HepG2 (cell line): ENCODE results near the gene BFSP1. TPM values are rescaled to one million over a fixed set of nuclear protein-coding genes. Genes with fewer than 3 reads are reported as not detected.

ENCODE experiments used
- ATAC-seq: fragments of 200-7000 bp; cut with Tn5 transposase; 3 replicates; pipeline ENCODE4 v1.9.1; 2020; ENCODE audit warnings: mild to moderate bottlenecking, moderate library complexity
- BruUV-seq: library from RNA; stranded (reverse); fragments of 400-500 nt; replicated peaks from 2 replicates; lab custom pipeline; 2021; lab: Mats Ljungman, UMichigan
- CTCF ChIA-PET: fragments of 300-600 bp; formaldehyde crosslinking; extraction: SDS; loops from one replicate; lab custom pipeline; 2021; ENCODE audit warnings: low total read pairs, inconsistent platforms, low intra/inter-chr PET ratio; lab: Yijun Ruan, JAX
- POLR2A ChIA-PET: fragments of 350-600 bp; sonication (Branson Sonifier 250); formaldehyde crosslinking; loops from one replicate; lab custom pipeline; 2020; ENCODE audit warnings: antibody characterized with exemption, inconsistent platforms; lab: Yijun Ruan, JAX
- DNase-seq: peaks from one replicate; pipeline ENCODE4 v3.0.0-alpha.2; 2015; ENCODE audit warnings: low spot score
- FAIRE-seq: peaks from 3 replicates; lab custom pipeline; 2011; peaks lifted over from hg19 to GRCh38; lab: Jason Lieb, UNC
- H2AFZ ChIP-seq: one replicate; pipeline ENCODE4 v1.6.1; 2011; ENCODE audit warnings: low read length, inconsistent platforms
- H3K27ac ChIP-seq: fragments of 300-600 bp; 3 replicates; pipeline ENCODE4 v1.8.0; 2011; ENCODE audit warnings: mixed run types, mild to moderate bottlenecking, mixed read lengths, low read length, inconsistent platforms; ENCODE audit not compliant: insufficient read depth; ENCODE audit errors: extremely low read length
- H3K27me3 ChIP-seq, 2 experiments: fragments of 200-600 bp in 1 of 2; 2 replicates in 1 of 2; 3 replicates in 1 of 2; pipeline versions ENCODE4 v1.6.0 to v1.8.0; 2011; ENCODE audit warnings: low read length in 2 of 2, mild to moderate bottlenecking in 2 of 2, moderate library complexity in 2 of 2, inconsistent platforms in 1 of 2; ENCODE audit not compliant: insufficient read depth in 2 of 2, control insufficient read depth in 1 of 2
- H3K36me3 ChIP-seq, 2 experiments: fragments of 200-600 bp in 1 of 2; replicated peaks in 1 of 2; 2 replicates in 1 of 2; 3 replicates in 1 of 2; pipeline versions ENCODE4 v1.5.1 to v1.8.0; 2011; ENCODE audit warnings: low read length in 2 of 2, inconsistent platforms in 1 of 2; ENCODE audit not compliant: insufficient read depth in 2 of 2, control insufficient read depth in 1 of 2
- H3K4me1 ChIP-seq: 2 replicates; pipeline ENCODE4 v1.5.1; 2012; ENCODE audit warnings: low read length, inconsistent platforms; ENCODE audit not compliant: insufficient read depth
- H3K4me2 ChIP-seq: 2 replicates; pipeline ENCODE4 v1.6.0; 2011; ENCODE audit warnings: low read depth, low read length, inconsistent platforms
- H3K4me3 ChIP-seq, 3 experiments: fragments of 200-600 bp in 1 of 3; sonication (generic), shearing (Covaris generic) in 1 of 3; replicated peaks in 1 of 3; 2 replicates each; pipeline ENCODE4 v1.5.1; 2011 to 2016; ENCODE audit warnings: low read length in 3 of 3, inconsistent platforms in 2 of 3, low read depth in 2 of 3, mild to moderate bottlenecking in 2 of 3, control low read depth in 1 of 3, mixed read lengths in 1 of 3; ENCODE audit not compliant: insufficient read depth in 1 of 3
- H3K79me2 ChIP-seq: one replicate; pipeline ENCODE4 v1.6.1; 2011; ENCODE audit warnings: low read length, inconsistent platforms; ENCODE audit not compliant: insufficient read depth
- H3K9ac ChIP-seq: 2 replicates; pipeline ENCODE4 v1.6.0; 2011; ENCODE audit warnings: mild to moderate bottlenecking, low read depth, low read length, inconsistent platforms; ENCODE audit not compliant: insufficient read depth
- H3K9me3 ChIP-seq: 2 replicates; pipeline ENCODE4 v1.5.1; 2012; ENCODE audit warnings: mild to moderate bottlenecking, low read length
- H4K20me1 ChIP-seq: 2 replicates; pipeline ENCODE4 v1.6.0; 2011; ENCODE audit warnings: inconsistent platforms, mild to moderate bottlenecking, low read length, moderate library complexity; ENCODE audit not compliant: insufficient read depth
- CCAR2 ChIP-seq: fragments of 200-400 bp; formaldehyde crosslinking; optimal IDR thresholded peaks from 2 replicates; pipeline ENCODE3; 2018; ENCODE audit warnings: low read depth, mild to moderate bottlenecking, low read length, moderate library complexity
- EED ChIP-seq: sonication (generic); formaldehyde crosslinking; IDR thresholded peaks from 2 replicates; pipeline ENCODE4 v1.5.0; 2020; ENCODE audit warnings: mild to moderate bottlenecking, missing genetic modification reagents
- FOXA1 ChIP-seq, 2 experiments: fragments of 450-650 bp in 1 of 2; sonication (generic) in 1 of 2; formaldehyde crosslinking in 1 of 2; IDR thresholded peaks; 2 replicates each; pipeline versions ENCODE4 v1.4.0 to v1.6.1; 2016 to 2020; ENCODE audit warnings: missing genetic modification reagents in 1 of 2
- ISL2 ChIP-seq: sonication (generic); formaldehyde crosslinking; IDR thresholded peaks from 2 replicates; pipeline ENCODE4 v1.5.0; 2020; ENCODE audit warnings: missing genetic modification reagents
- MIER2 ChIP-seq: IDR thresholded peaks from 2 replicates; pipeline ENCODE4 v1.6.1; 2016; ENCODE audit warnings: missing biosample characterization, missing genetic modification reagents
- MIER3 ChIP-seq: IDR thresholded peaks from 2 replicates; pipeline ENCODE4 v1.6.1; 2016; ENCODE audit warnings: missing compliant biosample characterization, borderline replicate concordance
- NCOA5 ChIP-seq: sonication (generic); formaldehyde crosslinking; IDR thresholded peaks from 2 replicates; pipeline ENCODE4 v1.4.0; 2020; ENCODE audit warnings: missing genetic modification reagents
- NFKB2 ChIP-seq: sonication (generic); formaldehyde crosslinking; IDR thresholded peaks from 2 replicates; pipeline ENCODE4 v1.4.0; 2020; ENCODE audit warnings: missing genetic modification reagents, borderline replicate concordance
- NR2F6 ChIP-seq, 2 experiments: IDR thresholded peaks; 2 replicates each; pipeline ENCODE4 v1.6.1; 2016; ENCODE audit warnings: antibody characterized with exemption in 1 of 2, mild to moderate bottlenecking in 1 of 2
- POGZ ChIP-seq: sonication (generic); formaldehyde crosslinking; IDR thresholded peaks from 2 replicates; pipeline ENCODE4 v1.4.0; 2020; ENCODE audit warnings: mild to moderate bottlenecking, missing genetic modification reagents
- SKI ChIP-seq: fragments of 450-650 bp; IDR thresholded peaks from one replicate; pipeline ENCODE4 v1.6.1; 2018; ENCODE audit warnings: mild to moderate bottlenecking; ENCODE audit not compliant: partially characterized antibody
- TCF7 ChIP-seq: sonication (generic); IDR thresholded peaks from 2 replicates; pipeline ENCODE4 v1.6.1; 2016; ENCODE audit warnings: antibody characterized with exemption, low read depth
- YY1 ChIP-seq: IDR thresholded peaks from 2 replicates; pipeline ENCODE4 v1.6.1; 2011; ENCODE audit warnings: low read length, low read depth, moderate library complexity, mild to moderate bottlenecking; ENCODE audit not compliant: insufficient read depth, insufficient replicate concordance
- ZNF180 ChIP-seq: sonication (generic); formaldehyde crosslinking; IDR thresholded peaks from 2 replicates; pipeline ENCODE4 v1.4.0; 2020; ENCODE audit warnings: low read depth, missing genetic modification reagents, borderline replicate concordance
- ZNF446 ChIP-seq: sonication (generic); formaldehyde crosslinking; IDR thresholded peaks from 2 replicates; pipeline ENCODE4 v1.5.0; 2020; ENCODE audit warnings: mild to moderate bottlenecking, missing genetic modification reagents
- ZNF468 ChIP-seq: sonication (generic); formaldehyde crosslinking; IDR thresholded peaks from 2 replicates; pipeline ENCODE4 v1.8.0; 2022; ENCODE audit warnings: mild to moderate bottlenecking, moderate library complexity, missing genetic modification reagents
- ZSCAN22 ChIP-seq: sonication (generic); formaldehyde crosslinking; IDR thresholded peaks from 2 replicates; pipeline ENCODE4 v1.4.0; 2020; ENCODE audit warnings: mild to moderate bottlenecking, missing genetic modification reagents
- WGBS: methylation state at CpG from one replicate; pipeline ENCODE4 v1.1.6; 2017; ENCODE audit warnings: low lambda C conversion rate; 5-methylcytosine and 5-hydroxymethylcytosine counted together
- in situ Hi-C: cut with HindIII; loops from 2 replicates; pipeline ENCODE4 v1.10.0; 2017; ENCODE audit warnings: low pct_unique_long_range_greater_than_20kb; ENCODE audit not compliant: extremely low pct_ligation_motif_present
- intact Hi-C: fragments of 100-400 bp; cut with micrococcal nuclease; formaldehyde crosslinking; loops from one replicate; pipeline ENCODE4 v1.10.0; 2022; ENCODE audit not compliant: unreplicated experiment
- polyA plus RNA-seq, 8 experiments: library from polyadenylated mRNA; depleted of rRNA in 3 of 8; stranded (reverse) in 7 of 8; unstranded in 1 of 8; fragments of >200 nt; fragmentation: Illumina TruSeq in 4 of 8; extraction: Trizol in 4 of 8; gene quantifications; 2 replicates each; pipeline versions ENCODE4 v1.2.1 to v1.2.3, GENCODE V29; 2011 to 2016; ENCODE audit warnings: low read depth in 4 of 8, missing spikeins in 1 of 8, mixed read lengths in 1 of 8; ENCODE audit not compliant: insufficient read depth in 1 of 8
- total RNA-seq, 5 experiments: library from RNA; depleted of rRNA; stranded (reverse); fragments of >200 nt; fragmentation: Illumina TruSeq; extraction: Trizol; gene quantifications; 2 replicates each; pipeline ENCODE4 v1.2.3, GENCODE V29; 2016; ENCODE audit warnings: low read depth in 1 of 5
- TF ChIP-seq, protein P1 (sequence below): IDR thresholded peaks from 2 replicates; pipeline ENCODE4 v1.6.1; 2012; ENCODE audit warnings: inconsistent platforms
- TF ChIP-seq, protein P2 (sequence below): sonication (generic); formaldehyde crosslinking; IDR thresholded peaks from 2 replicates; pipeline ENCODE4 v1.5.1; 2020; ENCODE audit warnings: mild to moderate bottlenecking, missing genetic modification reagents, moderate library complexity
- TF ChIP-seq, protein P3 (sequence below): sonication (generic); formaldehyde crosslinking; IDR thresholded peaks from 2 replicates; pipeline ENCODE4 v1.5.1; 2020; ENCODE audit warnings: missing genetic modification reagents, mild to moderate bottlenecking, borderline replicate concordance

The BFSP1 gene
- total and polyA plus RNA-seq, 2 of the 13 experiments (the other 11 are each of a cell fraction or from before 2014, with no cell fraction given) = 0.22 to 0.26 TPM

DNA sequence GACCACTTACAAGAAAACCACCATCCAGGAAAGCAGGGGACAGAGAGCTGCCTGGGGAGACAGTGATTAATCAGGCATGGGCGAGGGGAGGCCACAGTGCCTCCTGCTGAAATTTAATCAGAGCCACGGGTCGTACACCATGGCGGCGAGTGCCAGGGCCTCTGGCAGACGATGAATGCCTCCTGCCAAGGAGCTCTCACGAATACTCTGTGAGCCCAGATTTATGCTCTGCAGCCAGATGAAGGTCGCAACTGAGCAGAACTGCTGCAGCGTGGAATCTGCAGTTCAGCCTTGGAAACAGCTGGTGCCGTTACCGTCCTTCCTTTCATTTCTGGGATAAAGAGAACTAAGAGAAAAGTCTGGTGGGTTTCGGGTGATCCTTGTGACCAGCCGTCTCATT lies 85.6 kb downstream of the BFSP1 start (continued):
- TF ChIP-seq ZNF446 (CRISPR knock-in tag) (no peak), NCOA5 (CRISPR knock-in tag) (no peak), ZNF468 (CRISPR knock-in tag) (no peak), POGZ (no peak), YY1 (no peak)
- TF ChIP-seq, protein P1, sequence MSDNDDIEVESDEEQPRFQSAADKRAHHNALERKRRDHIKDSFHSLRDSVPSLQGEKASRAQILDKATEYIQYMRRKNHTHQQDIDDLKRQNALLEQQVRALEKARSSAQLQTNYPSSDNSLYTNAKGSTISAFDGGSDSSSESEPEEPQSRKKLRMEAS = no peak
- TF ChIP-seq, all 625 proteins: peak for 0

GRCh38 chr20:17444091-17444490 lies 87.1 kb downstream of the BFSP1 start:
- ATAC-seq = peak; percentile 47
- 1% methylated on average over 2 of the region's 2 CpGs for WGBS
- Histone ChIP-seq H3K36me3 (no peaks in the 10 kb centered on the region), H2AFZ (no peak overlapping the region), H3K9me3 (no peaks in the 10 kb centered on the region), H3K4me1 (peaks cover 18% of the 10 kb centered on the region), H3K4me3 (no peak overlapping the region), H3K27me3 (peaks cover 4 to 47% of the 10 kb centered on the region in 2 experiments; a peak in 4 of 5 replicates), H3K9ac (no peak overlapping the region), H3K79me2 (no peaks in the 10 kb centered on the region), H4K20me1 (no peaks in the 10 kb centered on the region), H3K4me2 (no peak overlapping the region), H3K27ac (no peak overlapping the region)
- no TSS peak for BruUV-seq
- peak; percentile 4 for FAIRE-seq
- ChIA-PET CTCF (no interaction called here), POLR2A (no interaction called here)
- peak; percentile 48 for DNase-seq
- intact Hi-C loops (no loop called here), in situ Hi-C loops (no loop called here)
- no peak for TF ChIP-seq EED (CRISPR knock-in tag)
- peak; percentile 38 for TF ChIP-seq NR2F6 (IDR thresholded peaks at IDR 0.05)
- no peak for TF ChIP-seq NR2F6 (CRISPR knock-in tag; IDR thresholded peaks at IDR 0.05)
- peak; percentile 79 for TF ChIP-seq TCF7
- TF ChIP-seq NCOA5 (CRISPR knock-in tag) = no peak
- TF ChIP-seq ISL2 (CRISPR knock-in tag) = peak; percentile 73
- no peak for TF ChIP-seq MIER3 (CRISPR knock-in tag)
- no peak for TF ChIP-seq ZSCAN22 (CRISPR knock-in tag)
- TF ChIP-seq, protein P2, sequence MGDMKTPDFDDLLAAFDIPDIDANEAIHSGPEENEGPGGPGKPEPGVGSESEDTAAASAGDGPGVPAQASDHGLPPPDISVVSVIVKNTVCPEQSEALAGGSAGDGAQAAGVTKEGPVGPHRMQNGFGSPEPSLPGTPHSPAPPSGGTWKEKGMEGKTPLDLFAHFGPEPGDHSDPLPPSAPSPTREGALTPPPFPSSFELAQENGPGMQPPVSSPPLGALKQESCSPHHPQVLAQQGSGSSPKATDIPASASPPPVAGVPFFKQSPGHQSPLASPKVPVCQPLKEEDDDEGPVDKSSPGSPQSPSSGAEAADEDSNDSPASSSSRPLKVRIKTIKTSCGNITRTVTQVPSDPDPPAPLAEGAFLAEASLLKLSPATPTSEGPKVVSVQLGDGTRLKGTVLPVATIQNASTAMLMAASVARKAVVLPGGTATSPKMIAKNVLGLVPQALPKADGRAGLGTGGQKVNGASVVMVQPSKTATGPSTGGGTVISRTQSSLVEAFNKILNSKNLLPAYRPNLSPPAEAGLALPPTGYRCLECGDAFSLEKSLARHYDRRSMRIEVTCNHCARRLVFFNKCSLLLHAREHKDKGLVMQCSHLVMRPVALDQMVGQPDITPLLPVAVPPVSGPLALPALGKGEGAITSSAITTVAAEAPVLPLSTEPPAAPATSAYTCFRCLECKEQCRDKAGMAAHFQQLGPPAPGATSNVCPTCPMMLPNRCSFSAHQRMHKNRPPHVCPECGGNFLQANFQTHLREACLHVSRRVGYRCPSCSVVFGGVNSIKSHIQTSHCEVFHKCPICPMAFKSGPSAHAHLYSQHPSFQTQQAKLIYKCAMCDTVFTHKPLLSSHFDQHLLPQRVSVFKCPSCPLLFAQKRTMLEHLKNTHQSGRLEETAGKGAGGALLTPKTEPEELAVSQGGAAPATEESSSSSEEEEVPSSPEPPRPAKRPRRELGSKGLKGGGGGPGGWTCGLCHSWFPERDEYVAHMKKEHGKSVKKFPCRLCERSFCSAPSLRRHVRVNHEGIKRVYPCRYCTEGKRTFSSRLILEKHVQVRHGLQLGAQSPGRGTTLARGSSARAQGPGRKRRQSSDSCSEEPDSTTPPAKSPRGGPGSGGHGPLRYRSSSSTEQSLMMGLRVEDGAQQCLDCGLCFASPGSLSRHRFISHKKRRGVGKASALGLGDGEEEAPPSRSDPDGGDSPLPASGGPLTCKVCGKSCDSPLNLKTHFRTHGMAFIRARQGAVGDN (CRISPR knock-in tag) = no peak
- no peak for TF ChIP-seq MIER2 (CRISPR knock-in tag)
- TF ChIP-seq CCAR2 = no peak
- TF ChIP-seq ZNF180 (CRISPR knock-in tag) = peak; percentile 70; the same call in 1 of the 2 replicates
- no peak for TF ChIP-seq FOXA1 (IDR thresholded peaks at IDR 0.05)
- peak; percentile 61 for TF ChIP-seq FOXA1 (CRISPR knock-in tag; IDR thresholded peaks at IDR 0.05)
- no peak for TF ChIP-seq NFKB2
- TF ChIP-seq, protein P3, sequence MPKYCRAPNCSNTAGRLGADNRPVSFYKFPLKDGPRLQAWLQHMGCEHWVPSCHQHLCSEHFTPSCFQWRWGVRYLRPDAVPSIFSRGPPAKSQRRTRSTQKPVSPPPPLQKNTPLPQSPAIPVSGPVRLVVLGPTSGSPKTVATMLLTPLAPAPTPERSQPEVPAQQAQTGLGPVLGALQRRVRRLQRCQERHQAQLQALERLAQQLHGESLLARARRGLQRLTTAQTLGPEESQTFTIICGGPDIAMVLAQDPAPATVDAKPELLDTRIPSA (CRISPR knock-in tag) = no peak
- TF ChIP-seq SKI = no peak
